ENCODE results near the gene GPX4.

GPX4 gene

DNA sequence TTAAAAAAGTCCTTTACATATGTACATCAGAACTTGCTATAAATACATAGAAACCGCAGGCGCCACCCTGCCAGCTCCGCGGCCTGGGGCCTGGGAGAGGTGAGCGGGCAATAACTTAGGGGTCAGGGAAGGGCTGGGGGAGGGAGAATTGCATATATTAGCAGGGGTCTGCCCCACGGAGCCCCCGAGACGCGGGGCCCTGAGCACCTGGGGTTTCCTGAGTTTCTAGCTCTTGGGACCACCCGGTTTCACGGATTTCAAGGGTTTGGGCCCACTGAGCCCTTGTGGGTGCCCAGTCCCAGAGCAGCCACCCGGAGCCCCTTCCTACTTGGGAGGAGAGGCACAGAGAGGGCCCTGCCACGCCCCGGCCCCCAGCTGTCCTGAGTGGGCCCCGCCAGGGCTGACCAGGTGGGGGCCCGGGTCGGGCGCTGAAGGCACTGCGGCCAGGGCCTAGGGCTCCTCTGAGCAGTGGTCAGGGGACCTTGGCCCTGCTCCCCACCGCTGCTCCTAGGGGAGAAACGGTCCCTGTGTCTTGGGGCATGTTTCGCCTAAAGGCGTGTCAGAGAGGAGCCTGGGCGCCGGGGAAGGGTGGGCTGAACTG lies 4.0 kb downstream of the GPX4 start:
- in situ Hi-C loops (cut with HindIII; ENCODE audit: low pct_ligation_motif_present, low sequenced_read_pairs) = loop anchor here (25.0 kb wide), 1 partner anchor 130 kb away; the partner anchor contains the start of genes ATP5F1D, CBARP and MIDN
- peaks cover 49% of the 10 kb centered on the region for H3K36me3 ChIP-seq (replicated peaks)

DNA sequence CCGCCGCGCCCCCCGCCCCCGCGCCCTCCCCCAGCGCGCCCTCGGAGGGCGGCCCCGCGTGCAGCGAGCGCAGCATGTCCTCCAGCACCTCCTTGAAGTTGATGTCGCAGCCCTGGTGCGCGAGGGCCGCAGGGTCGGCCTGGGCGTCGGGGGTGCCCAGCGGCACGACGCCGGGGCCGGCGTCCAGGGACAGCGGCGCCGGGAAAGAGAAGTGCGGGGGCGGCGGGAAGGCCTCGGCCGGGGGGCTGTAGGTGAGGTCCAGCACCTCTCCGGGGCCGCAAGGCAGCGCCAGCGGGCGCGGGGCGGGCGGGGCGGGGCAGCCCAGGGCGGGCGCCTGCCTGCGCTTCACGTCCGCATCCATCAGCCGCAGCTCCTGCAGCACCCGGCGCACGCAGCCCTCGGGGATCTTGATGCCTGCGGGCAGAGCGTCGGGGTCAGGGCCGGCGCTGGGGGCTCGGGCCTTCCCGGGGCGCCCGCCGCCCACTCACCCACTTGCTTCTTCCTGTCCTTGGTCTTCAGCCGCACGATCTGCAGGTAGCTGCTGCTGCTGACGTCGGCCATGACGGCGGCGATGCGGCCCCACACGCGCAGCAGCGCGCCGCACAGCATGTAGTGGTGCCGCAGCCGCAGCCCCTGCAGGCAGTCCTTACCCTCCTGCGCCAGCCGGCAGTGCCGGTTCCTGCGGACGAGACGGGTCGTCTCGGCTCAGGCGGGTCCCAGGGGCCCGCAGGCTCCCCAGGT lies 4.7 kb downstream of the GPX4 start:
- no peak for DNase-seq
- peaks cover 53% of the 10 kb centered on the region for H3K36me3 ChIP-seq (replicated peaks)
- in situ Hi-C loops (cut with HindIII; ENCODE audit: low pct_ligation_motif_present, low sequenced_read_pairs) = loop anchor here (25.0 kb wide), 1 partner anchor 129 kb away; the partner anchor contains the start of genes ATP5F1D, CBARP and MIDN

More for the DNA sequence above, 4.0 kb downstream of the GPX4 start:
- no peak for DNase-seq
- Histone ChIP-seq H3K27ac (no peak overlapping the region), H3K27me3 (replicated peaks) (no peaks in the 10 kb centered on the region), H3K4me3 (ENCODE audit: low read depth, low read length) (no peak overlapping the region)
- TF ChIP-seq, protein P1, sequence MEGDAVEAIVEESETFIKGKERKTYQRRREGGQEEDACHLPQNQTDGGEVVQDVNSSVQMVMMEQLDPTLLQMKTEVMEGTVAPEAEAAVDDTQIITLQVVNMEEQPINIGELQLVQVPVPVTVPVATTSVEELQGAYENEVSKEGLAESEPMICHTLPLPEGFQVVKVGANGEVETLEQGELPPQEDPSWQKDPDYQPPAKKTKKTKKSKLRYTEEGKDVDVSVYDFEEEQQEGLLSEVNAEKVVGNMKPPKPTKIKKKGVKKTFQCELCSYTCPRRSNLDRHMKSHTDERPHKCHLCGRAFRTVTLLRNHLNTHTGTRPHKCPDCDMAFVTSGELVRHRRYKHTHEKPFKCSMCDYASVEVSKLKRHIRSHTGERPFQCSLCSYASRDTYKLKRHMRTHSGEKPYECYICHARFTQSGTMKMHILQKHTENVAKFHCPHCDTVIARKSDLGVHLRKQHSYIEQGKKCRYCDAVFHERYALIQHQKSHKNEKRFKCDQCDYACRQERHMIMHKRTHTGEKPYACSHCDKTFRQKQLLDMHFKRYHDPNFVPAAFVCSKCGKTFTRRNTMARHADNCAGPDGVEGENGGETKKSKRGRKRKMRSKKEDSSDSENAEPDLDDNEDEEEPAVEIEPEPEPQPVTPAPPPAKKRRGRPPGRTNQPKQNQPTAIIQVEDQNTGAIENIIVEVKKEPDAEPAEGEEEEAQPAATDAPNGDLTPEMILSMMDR (IDR thresholded peaks at IDR 0.05; ENCODE audit: low read depth, low read length, missing control alignments) = no peak

DNA sequence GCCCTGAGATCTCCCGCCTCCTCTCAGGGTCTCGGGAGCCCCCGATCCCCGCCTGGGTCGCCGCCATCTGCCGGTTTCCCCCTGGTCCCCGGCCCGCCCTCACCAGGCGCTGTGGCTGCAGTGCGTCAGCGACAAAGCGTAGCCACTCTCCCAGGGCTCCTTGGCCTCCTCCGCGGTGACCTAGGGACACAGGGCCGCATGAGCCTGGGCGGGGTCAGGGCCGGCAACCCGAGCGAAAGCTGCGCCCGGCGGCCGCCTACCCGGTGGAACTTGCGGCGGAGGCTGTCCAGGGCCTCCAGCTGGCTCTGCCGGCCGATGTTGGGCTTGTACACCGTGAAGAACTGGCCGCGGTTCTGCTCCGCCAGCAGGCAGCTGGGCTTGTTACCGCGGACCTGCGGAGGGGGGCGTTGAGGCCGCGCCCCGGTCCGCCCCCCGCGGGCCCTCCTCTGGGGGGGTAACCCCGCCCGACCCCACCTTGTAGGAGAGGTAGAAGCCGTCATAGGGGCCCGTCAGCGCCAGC lies 5.3 kb downstream of the GPX4 start:
- TF ChIP-seq, protein P1 (IDR thresholded peaks at IDR 0.05; ENCODE audit: low read depth, low read length, missing control alignments) = no peak
- DNase-seq = no peak

More for the DNA sequence above, 4.7 kb downstream of the GPX4 start:
- Histone ChIP-seq H3K4me3 (ENCODE audit: low read depth, low read length) (no peak overlapping the region), H3K27ac (no peak overlapping the region), H3K27me3 (replicated peaks) (no peaks in the 10 kb centered on the region)
- TF ChIP-seq, protein P1 (IDR thresholded peaks at IDR 0.05; ENCODE audit: low read depth, low read length, missing control alignments) = no peak

DNA sequence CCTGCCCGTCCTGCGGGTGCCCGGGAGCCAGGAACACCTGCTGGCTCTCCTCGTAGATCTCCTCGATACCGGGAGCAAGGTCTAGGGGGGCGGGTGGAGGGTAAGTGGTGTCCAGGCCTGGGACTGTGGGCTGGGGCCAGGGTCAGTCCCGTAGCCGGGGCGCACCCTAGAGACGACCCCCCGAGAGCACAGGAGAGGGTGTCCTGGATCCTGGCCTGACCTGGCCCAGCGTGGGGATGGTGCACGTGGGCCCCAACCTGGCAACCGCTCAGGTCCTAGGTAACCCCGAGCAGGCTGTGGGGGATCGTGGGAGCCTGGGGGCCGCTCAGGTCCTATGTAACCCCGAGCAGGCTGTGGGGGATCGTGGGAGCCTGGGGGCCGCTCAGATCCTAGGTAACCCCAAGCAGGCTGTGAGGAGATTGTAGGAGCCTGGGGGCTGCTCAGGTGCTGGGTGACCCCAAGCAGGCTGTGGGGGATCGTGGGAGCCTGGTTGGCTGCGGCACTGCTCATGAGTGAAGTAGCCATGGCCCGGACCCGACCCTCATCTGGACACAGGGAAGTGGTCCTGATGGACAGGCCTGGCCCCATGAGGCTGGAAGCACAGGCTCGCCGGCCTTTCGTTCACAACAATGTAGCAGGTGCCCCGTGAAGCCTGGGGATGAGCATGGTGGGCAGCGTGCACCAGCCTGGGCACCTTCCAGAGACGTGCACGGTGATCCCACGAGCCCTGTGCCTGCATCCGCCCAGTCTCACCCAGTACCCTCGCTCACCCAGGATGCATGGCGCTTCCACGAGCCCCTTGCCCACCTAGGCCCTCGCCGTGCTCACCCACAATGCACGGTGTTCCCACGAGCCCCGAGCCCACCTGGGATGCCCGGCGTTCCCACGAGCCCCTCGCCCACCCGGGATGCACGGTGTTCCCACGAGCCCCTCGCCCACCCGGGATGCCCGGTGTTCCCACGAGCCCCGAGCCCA lies 6.2 kb downstream of the GPX4 start:
- DNase-seq = no peak
- H3K4me3 ChIP-seq (ENCODE audit: low read depth, low read length) = no peak overlapping the region
- no peak overlapping the region for H3K27ac ChIP-seq
- no peaks in the 10 kb centered on the region for H3K27me3 ChIP-seq (replicated peaks)
- peaks cover 67% of the 10 kb centered on the region for H3K36me3 ChIP-seq (replicated peaks)
- TF ChIP-seq, protein P1 (IDR thresholded peaks at IDR 0.05; ENCODE audit: low read depth, low read length, missing control alignments) = no peak
- in situ Hi-C loops (cut with HindIII; ENCODE audit: low pct_ligation_motif_present, low sequenced_read_pairs) = loop anchor here (25.0 kb wide), 1 partner anchor 127 kb away; the partner anchor contains the start of genes ATP5F1D, CBARP and MIDN

More for the DNA sequence above, 5.3 kb downstream of the GPX4 start:
- Histone ChIP-seq H3K27me3 (replicated peaks) (no peaks in the 10 kb centered on the region), H3K36me3 (replicated peaks) (peaks cover 59% of the 10 kb centered on the region), H3K4me3 (ENCODE audit: low read depth, low read length) (no peak overlapping the region), H3K27ac (no peak overlapping the region)
- in situ Hi-C loops (cut with HindIII; ENCODE audit: low pct_ligation_motif_present, low sequenced_read_pairs) = loop anchor here (25.0 kb wide), 1 partner anchor 128 kb away; the partner anchor contains the start of genes ATP5F1D, CBARP and MIDN

Measured in brain microvascular endothelial cell (primary cell).